PC-9 (cell line): ENCODE measurements around the gene CLC.

Source experiments
- CTCF ChIP-seq: fragments of 200-600 bp; sonication (generic); conservative IDR thresholded peaks from 2 replicates; pipeline ENCODE4 v1.6.1; 2017; ENCODE audit warnings: mixed run types, antibody characterized with exemption, mild to moderate bottlenecking, moderate library complexity
- EZH2 ChIP-seq: fragments of 200-600 bp; sonication (generic); IDR thresholded peaks from 2 replicates; pipeline ENCODE4 v1.8.0; 2017; ENCODE audit warnings: antibody characterized with exemption, low read depth

- TF ChIP-seq CTCF, result no peak
- no peak for TF ChIP-seq EZH2
These were observed 31.0 kb upstream of the CLC start for GRCh38 chr19:39768786-39769185.
